SK-N-SH treated with all-trans-retinoic acid at 6 μM for 48 hours (cell line): Measurements from ENCODE around the gene KCNH2.

Experiments
- ARNTL ChIP-seq: fragments of 450-650 bp; formaldehyde crosslinking; IDR thresholded peaks from 2 replicates; pipeline ENCODE4 v1.5.0; 2020; ENCODE audit warnings: low read depth, mild to moderate bottlenecking, moderate library complexity, borderline replicate concordance
- BACH2 ChIP-seq: fragments of 250-450 bp; sonication (Bioruptor Pico); IDR thresholded peaks from 2 replicates; pipeline ENCODE4 v1.9.0; 2021; ENCODE audit warnings: mild to moderate bottlenecking, borderline replicate concordance
- CSDC2 ChIP-seq: fragments of 250-450 bp; sonication (Bioruptor Pico); IDR thresholded peaks from 2 replicates; pipeline ENCODE4 v1.5.0; 2020; ENCODE audit warnings: mild to moderate bottlenecking, moderate library complexity
- GLIS3 ChIP-seq: fragments of 250-450 bp; sonication (Bioruptor Pico); IDR thresholded peaks from 2 replicates; pipeline ENCODE4 v1.5.0; 2020; ENCODE audit warnings: mild to moderate bottlenecking, moderate library complexity
- RARB ChIP-seq: fragments of 250-450 bp; sonication (Bioruptor Pico); IDR thresholded peaks from 2 replicates; pipeline ENCODE4 v1.8.0; 2021; ENCODE audit warnings: mild to moderate bottlenecking, moderate library complexity
- TOX ChIP-seq: fragments of 250-450 bp; sonication (Bioruptor Pico); IDR thresholded peaks from 2 replicates; pipeline ENCODE4 v1.8.0; 2021; ENCODE audit warnings: mild to moderate bottlenecking, moderate library complexity, borderline replicate concordance
- ZC3H10 ChIP-seq: fragments of 250-450 bp; sonication (Bioruptor Pico); IDR thresholded peaks from 2 replicates; pipeline ENCODE4 v1.5.1; 2021; ENCODE audit warnings: mild to moderate bottlenecking, moderate library complexity
- ZFP3 ChIP-seq: fragments of 250-450 bp; sonication (Bioruptor Pico); IDR thresholded peaks from 2 replicates; pipeline ENCODE4 v1.5.0; 2020; ENCODE audit warnings: mild to moderate bottlenecking, moderate library complexity
- ZNF8 ChIP-seq: fragments of 450-650 bp; formaldehyde crosslinking; IDR thresholded peaks from 2 replicates; pipeline ENCODE4 v1.5.0; 2020; ENCODE audit warnings: mild to moderate bottlenecking, moderate library complexity
- TF ChIP-seq, protein P1 (sequence below): fragments of 250-450 bp; sonication (Bioruptor Pico); IDR thresholded peaks from 2 replicates; pipeline ENCODE4 v1.8.0; 2020; ENCODE audit warnings: mild to moderate bottlenecking, moderate library complexity, borderline replicate concordance
- TF ChIP-seq, protein P2 (sequence below): fragments of 250-450 bp; sonication (Bioruptor Pico); IDR thresholded peaks from 2 replicates; pipeline ENCODE4 v1.5.1; 2020; ENCODE audit warnings: low read depth, mild to moderate bottlenecking, moderate library complexity
- TF ChIP-seq, protein P3 (sequence below): fragments of 250-450 bp; sonication (Bioruptor Pico); IDR thresholded peaks from 2 replicates; pipeline ENCODE4 v1.5.1; 2021; ENCODE audit warnings: mild to moderate bottlenecking, moderate library complexity

DNA sequence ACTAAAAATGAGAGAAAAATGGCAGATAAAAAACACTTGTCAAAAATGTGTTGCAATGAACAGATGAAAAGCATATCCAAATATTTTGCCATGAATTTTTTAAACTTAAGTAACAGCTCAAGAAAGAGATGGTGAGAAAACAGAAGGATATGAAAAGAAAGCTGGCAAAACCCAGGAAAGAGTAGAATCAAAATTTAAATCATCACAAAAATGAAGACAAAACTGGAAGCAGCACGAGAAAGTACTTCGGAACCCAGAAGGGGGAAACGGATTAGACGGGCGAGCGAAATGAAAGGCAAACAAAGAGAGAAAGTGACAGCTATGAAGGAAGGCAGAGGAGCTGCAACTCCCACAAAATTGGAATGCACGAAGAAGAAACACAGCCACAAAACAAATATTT is 60.2 kb downstream of the KCNH2 start:
- TF ChIP-seq, protein P1, sequence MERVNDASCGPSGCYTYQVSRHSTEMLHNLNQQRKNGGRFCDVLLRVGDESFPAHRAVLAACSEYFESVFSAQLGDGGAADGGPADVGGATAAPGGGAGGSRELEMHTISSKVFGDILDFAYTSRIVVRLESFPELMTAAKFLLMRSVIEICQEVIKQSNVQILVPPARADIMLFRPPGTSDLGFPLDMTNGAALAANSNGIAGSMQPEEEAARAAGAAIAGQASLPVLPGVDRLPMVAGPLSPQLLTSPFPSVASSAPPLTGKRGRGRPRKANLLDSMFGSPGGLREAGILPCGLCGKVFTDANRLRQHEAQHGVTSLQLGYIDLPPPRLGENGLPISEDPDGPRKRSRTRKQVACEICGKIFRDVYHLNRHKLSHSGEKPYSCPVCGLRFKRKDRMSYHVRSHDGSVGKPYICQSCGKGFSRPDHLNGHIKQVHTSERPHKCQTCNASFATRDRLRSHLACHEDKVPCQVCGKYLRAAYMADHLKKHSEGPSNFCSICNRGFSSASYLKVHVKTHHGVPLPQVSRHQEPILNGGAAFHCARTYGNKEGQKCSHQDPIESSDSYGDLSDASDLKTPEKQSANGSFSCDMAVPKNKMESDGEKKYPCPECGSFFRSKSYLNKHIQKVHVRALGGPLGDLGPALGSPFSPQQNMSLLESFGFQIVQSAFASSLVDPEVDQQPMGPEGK = no peak
- TF ChIP-seq BACH2 (CRISPR knock-in tag) = no peak
- no peak for TF ChIP-seq ZFP3 (CRISPR knock-in tag)
- TF ChIP-seq CSDC2 (CRISPR knock-in tag) = no peak
- no peak for TF ChIP-seq ZC3H10
- no peak for TF ChIP-seq RARB (CRISPR knock-in tag)
- TF ChIP-seq ZNF8 (CRISPR knock-in tag) = no peak
- TF ChIP-seq, protein P2, sequence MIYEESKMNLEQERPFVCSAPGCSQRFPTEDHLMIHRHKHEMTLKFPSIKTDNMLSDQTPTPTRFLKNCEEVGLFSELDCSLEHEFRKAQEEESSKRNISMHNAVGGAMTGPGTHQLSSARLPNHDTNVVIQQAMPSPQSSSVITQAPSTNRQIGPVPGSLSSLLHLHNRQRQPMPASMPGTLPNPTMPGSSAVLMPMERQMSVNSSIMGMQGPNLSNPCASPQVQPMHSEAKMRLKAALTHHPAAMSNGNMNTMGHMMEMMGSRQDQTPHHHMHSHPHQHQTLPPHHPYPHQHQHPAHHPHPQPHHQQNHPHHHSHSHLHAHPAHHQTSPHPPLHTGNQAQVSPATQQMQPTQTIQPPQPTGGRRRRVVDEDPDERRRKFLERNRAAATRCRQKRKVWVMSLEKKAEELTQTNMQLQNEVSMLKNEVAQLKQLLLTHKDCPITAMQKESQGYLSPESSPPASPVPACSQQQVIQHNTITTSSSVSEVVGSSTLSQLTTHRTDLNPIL (CRISPR knock-in tag) = no peak
- TF ChIP-seq ARNTL (CRISPR knock-in tag) = no peak
- TF ChIP-seq TOX (CRISPR knock-in tag) = no peak
- TF ChIP-seq, protein P3, sequence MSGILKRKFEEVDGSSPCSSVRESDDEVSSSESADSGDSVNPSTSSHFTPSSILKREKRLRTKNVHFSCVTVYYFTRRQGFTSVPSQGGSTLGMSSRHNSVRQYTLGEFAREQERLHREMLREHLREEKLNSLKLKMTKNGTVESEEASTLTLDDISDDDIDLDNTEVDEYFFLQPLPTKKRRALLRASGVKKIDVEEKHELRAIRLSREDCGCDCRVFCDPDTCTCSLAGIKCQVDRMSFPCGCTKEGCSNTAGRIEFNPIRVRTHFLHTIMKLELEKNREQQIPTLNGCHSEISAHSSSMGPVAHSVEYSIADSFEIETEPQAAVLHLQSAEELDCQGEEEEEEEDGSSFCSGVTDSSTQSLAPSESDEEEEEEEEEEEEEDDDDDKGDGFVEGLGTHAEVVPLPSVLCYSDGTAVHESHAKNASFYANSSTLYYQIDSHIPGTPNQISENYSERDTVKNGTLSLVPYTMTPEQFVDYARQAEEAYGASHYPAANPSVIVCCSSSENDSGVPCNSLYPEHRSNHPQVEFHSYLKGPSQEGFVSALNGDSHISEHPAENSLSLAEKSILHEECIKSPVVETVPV (CRISPR knock-in tag) = no peak
- no peak for TF ChIP-seq GLIS3
